AG10803 (cell line): ENCODE data around the gene CBX7.

Source experiments
- DNase-seq: peaks from one replicate; pipeline ENCODE4 v3.0.0; 2010; ENCODE audit warnings: low read depth
- H3K4me3 ChIP-seq: 2 replicates; pipeline ENCODE4 v1.5.1; 2011; ENCODE audit warnings: mild to moderate bottlenecking, low read length, control low read depth
- TF ChIP-seq, protein P1 (sequence below): conservative IDR thresholded peaks from 2 replicates; pipeline ENCODE4 v1.5.1; 2011; ENCODE audit warnings: mild to moderate bottlenecking, low read length, control low read depth, inconsistent platforms

The CBX7 gene

GRCh38 chr22:39144101-39144767, 8.2 kb downstream of the CBX7 start:
- H3K4me3 ChIP-seq, result peak overlapping the region; percentile 96
- TF ChIP-seq, protein P1, sequence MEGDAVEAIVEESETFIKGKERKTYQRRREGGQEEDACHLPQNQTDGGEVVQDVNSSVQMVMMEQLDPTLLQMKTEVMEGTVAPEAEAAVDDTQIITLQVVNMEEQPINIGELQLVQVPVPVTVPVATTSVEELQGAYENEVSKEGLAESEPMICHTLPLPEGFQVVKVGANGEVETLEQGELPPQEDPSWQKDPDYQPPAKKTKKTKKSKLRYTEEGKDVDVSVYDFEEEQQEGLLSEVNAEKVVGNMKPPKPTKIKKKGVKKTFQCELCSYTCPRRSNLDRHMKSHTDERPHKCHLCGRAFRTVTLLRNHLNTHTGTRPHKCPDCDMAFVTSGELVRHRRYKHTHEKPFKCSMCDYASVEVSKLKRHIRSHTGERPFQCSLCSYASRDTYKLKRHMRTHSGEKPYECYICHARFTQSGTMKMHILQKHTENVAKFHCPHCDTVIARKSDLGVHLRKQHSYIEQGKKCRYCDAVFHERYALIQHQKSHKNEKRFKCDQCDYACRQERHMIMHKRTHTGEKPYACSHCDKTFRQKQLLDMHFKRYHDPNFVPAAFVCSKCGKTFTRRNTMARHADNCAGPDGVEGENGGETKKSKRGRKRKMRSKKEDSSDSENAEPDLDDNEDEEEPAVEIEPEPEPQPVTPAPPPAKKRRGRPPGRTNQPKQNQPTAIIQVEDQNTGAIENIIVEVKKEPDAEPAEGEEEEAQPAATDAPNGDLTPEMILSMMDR, result no peak
- DNase-seq, result peak; percentile 50

GRCh38 chr22:39142088-39142680, 10.3 kb downstream of the CBX7 start:
- TF ChIP-seq, protein P1, result no peak
- no peak for DNase-seq
- no peak overlapping the region for H3K4me3 ChIP-seq

- DNase-seq, result no peak
- TF ChIP-seq, protein P1, result no peak
- H3K4me3 ChIP-seq, result no peak overlapping the region
These were observed 12.5 kb downstream of the CBX7 start for GRCh38 chr22:39139933-39140332.

GRCh38 chr22:39138357-39138997, 14.0 kb downstream of the CBX7 start:
- no peak overlapping the region for H3K4me3 ChIP-seq
- DNase-seq, result no peak
- TF ChIP-seq, protein P1, result no peak

- TF ChIP-seq, protein P1, result no peak
- no peak for DNase-seq
- H3K4me3 ChIP-seq, result no peak overlapping the region
These were observed 16.2 kb downstream of the CBX7 start for GRCh38 chr22:39136317-39136716.

- DNase-seq, result peak; percentile 23
- H3K4me3 ChIP-seq, result no peak overlapping the region
- TF ChIP-seq, protein P1, result peak; percentile 51
These were observed 17.2 kb downstream of the CBX7 start for GRCh38 chr22:39135092-39135896.
